Cardiac atrium fibroblast (primary cell): Measurements from ENCODE around the gene FOXG1. TPM values are rescaled to one million over a fixed set of nuclear protein-coding genes. Genes with fewer than 3 reads are reported as not detected.

Source experiments
- total RNA-seq: library from RNA; depleted of rRNA; stranded (reverse); fragments of >200 nt; gene quantifications from 2 replicates; pipeline ENCODE4 v1.2.3, GENCODE V29; 2015

Gene FOXG1
- total RNA-seq, result not detected in 2 replicates

GRCh38 chr14:28766469-28766955 lies at the start of gene FOXG1:
Gene FOXG1, plus strand, starts transcription at chr14:28766787. Its CDS starts 493 bp downstream, at chr14:28767280.

